RWPE2 (cell line): ENCODE data around the gene CLTCL1.

Experiments
- ATAC-seq: fragments of 200-7000 bp; cut with Tn5 transposase; 3 replicates; pipeline ENCODE4 v1.9.1; 2021; ENCODE audit warnings: low read depth
- DNase-seq: peaks from one replicate; pipeline ENCODE4 v3.0.0-alpha.2; 2020; ENCODE audit warnings: low spot score
- H3K27ac ChIP-seq: fragments of 450-650 bp; 2 replicates; pipeline ENCODE4 v1.5.1; 2017; ENCODE audit warnings: mild to moderate bottlenecking; ENCODE audit not compliant: poor library complexity, severe bottlenecking
- H3K27me3 ChIP-seq: fragments of 250-450 bp; sonication (Bioruptor Pico); 2 replicates; pipeline ENCODE4 v1.5.1; 2021; ENCODE audit warnings: mild to moderate bottlenecking, moderate library complexity; ENCODE audit not compliant: insufficient read depth, poor library complexity, severe bottlenecking
- H3K36me3 ChIP-seq: fragments of 250-450 bp; sonication (Bioruptor Pico); 2 replicates; pipeline ENCODE4 v1.5.1; 2020; ENCODE audit warnings: low read depth, mild to moderate bottlenecking, moderate library complexity
- H3K4me1 ChIP-seq: fragments of 250-450 bp; sonication (Bioruptor Pico); 2 replicates; pipeline ENCODE4 v1.5.1; 2021; ENCODE audit warnings: mild to moderate bottlenecking, moderate library complexity; ENCODE audit not compliant: insufficient read depth, poor library complexity, severe bottlenecking
- H3K4me3 ChIP-seq: fragments of 250-450 bp; sonication (Bioruptor Pico); 2 replicates; pipeline ENCODE4 v1.5.1; 2021; ENCODE audit warnings: mild to moderate bottlenecking, moderate library complexity; ENCODE audit not compliant: severe bottlenecking
- H3K9me3 ChIP-seq: fragments of 250-450 bp; sonication (Bioruptor Pico); 2 replicates; pipeline ENCODE4 v1.5.1; 2021; ENCODE audit warnings: mild to moderate bottlenecking, moderate library complexity; ENCODE audit not compliant: severe bottlenecking
- CTCF ChIP-seq: fragments of 450-650 bp; IDR thresholded peaks from one replicate; pipeline ENCODE4 v1.5.1; 2017; ENCODE audit warnings: mild to moderate bottlenecking, moderate library complexity; ENCODE audit not compliant: poor library complexity, severe bottlenecking

CLTCL1 gene

GRCh38 chr22:19197997-19198865 is 93.3 kb downstream of the CLTCL1 start:
- no peaks in the 10 kb centered on the region for H3K9me3 ChIP-seq
- TF ChIP-seq CTCF: no peak
- H3K4me1 ChIP-seq: no peaks in the 10 kb centered on the region
- no peak overlapping the region for H3K4me3 ChIP-seq
- H3K27me3 ChIP-seq: no peaks in the 10 kb centered on the region
- DNase-seq: no peak
- no peak overlapping the region for H3K27ac ChIP-seq
- ATAC-seq: no peak
- H3K36me3 ChIP-seq: 0 out of 2 replicates have a peak, but pooled peaks cover 16% of the 10 kb centered on the region

GRCh38 chr22:19196841-19197612 is 94.5 kb downstream of the CLTCL1 start:
- Histone ChIP-seq H3K27ac (no peak overlapping the region), H3K4me1 (no peaks in the 10 kb centered on the region), H3K36me3 (0 out of 2 replicates have a peak, but pooled peaks cover 16% of the 10 kb centered on the region), H3K27me3 (no peaks in the 10 kb centered on the region), H3K4me3 (no peak overlapping the region), H3K9me3 (no peaks in the 10 kb centered on the region)
- no peak for DNase-seq
- no peak for TF ChIP-seq CTCF
- ATAC-seq: no peak

- Histone ChIP-seq H3K4me3 (no peak overlapping the region), H3K9me3 (no peaks in the 10 kb centered on the region), H3K27me3 (no peaks in the 10 kb centered on the region), H3K27ac (no peak overlapping the region), H3K36me3 (peaks cover 17% of the 10 kb centered on the region; the same call in 1 of the 2 replicates), H3K4me1 (no peaks in the 10 kb centered on the region)
- ATAC-seq (no peak), DNase-seq (no peak)
- TF ChIP-seq CTCF: no peak
Observed at GRCh38 chr22:19195796-19196731, 95.5 kb downstream of the CLTCL1 start.

GRCh38 chr22:19194766-19195536 is 96.6 kb downstream of the CLTCL1 start:
- DNase-seq (no peak), ATAC-seq (no peak)
- Histone ChIP-seq H3K27me3 (no peaks in the 10 kb centered on the region), H3K4me3 (no peak overlapping the region), H3K27ac (no peak overlapping the region), H3K36me3 (peaks cover 21% of the 10 kb centered on the region; the same call in 1 of the 2 replicates), H3K9me3 (no peaks in the 10 kb centered on the region), H3K4me1 (no peaks in the 10 kb centered on the region)
- no peak for TF ChIP-seq CTCF
